Measurements from ENCODE around the gene XPNPEP1. TPM values are rescaled to one million over a fixed set of nuclear protein-coding genes. Genes with fewer than 3 reads are reported as not detected.

Gene XPNPEP1
- polyA plus RNA-seq, 1 donor from 2014 or later, result 96.3 TPM

- Histone ChIP-seq H3K4me3 (ENCODE audit: low read length) (no peak overlapping the region), H3K4me2 (ENCODE audit: low read length) (no peak overlapping the region), H2AFZ (ENCODE audit: low read depth, low read length) (no peak overlapping the region), H3K9me2 (ENCODE audit: insufficient read depth, low read length) (no peaks in the 10 kb centered on the region), H3K27ac (ENCODE audit: low read length) (no peak overlapping the region), H4K20me1 (ENCODE audit: insufficient read depth) (no peaks in the 10 kb centered on the region), H3F3A (ENCODE audit: insufficient read depth, low read length, poor library complexity, severe bottlenecking) (no peaks in the 10 kb centered on the region), H3K36me3 (ENCODE audit: insufficient read depth, low read length) (no peaks in the 10 kb centered on the region), H3K27me3 (ENCODE audit: insufficient read depth, low read depth, low read length) (no peaks in the 10 kb centered on the region), H3K79me2 (replicated peaks; ENCODE audit: insufficient read depth, low read length) (no peaks in the 10 kb centered on the region), H3K9me3 (ENCODE audit: low read length) (no peaks in the 10 kb centered on the region), H3K9ac (ENCODE audit: low read length) (no peak overlapping the region)
- TF ChIP-seq CTCF (IDR thresholded peaks at IDR 0.05; ENCODE audit: poor library complexity, severe bottlenecking) (no peak), POLR2AphosphoS5 (IDR thresholded peaks at IDR 0.05) (no peak), SMC3 (conservative IDR thresholded peaks at IDR 0.05; ENCODE audit: poor library complexity) (no peak), EP300 (conservative IDR thresholded peaks at IDR 0.05; ENCODE audit: poor library complexity, severe bottlenecking) (no peak), TAF1 (IDR thresholded peaks at IDR 0.05; ENCODE audit: low read depth) (no peak), RAD21 (conservative IDR thresholded peaks at IDR 0.05) (no peak), EZH2 (IDR thresholded peaks at IDR 0.05; ENCODE audit: borderline replicate concordance, insufficient read depth, low read length, poor library complexity, severe bottlenecking) (no peak), REST (IDR thresholded peaks at IDR 0.05; ENCODE audit: borderline replicate concordance) (no peak), MXI1 (conservative IDR thresholded peaks at IDR 0.05; ENCODE audit: poor library complexity, severe bottlenecking) (no peak)
These were observed 51.8 kb downstream of the XPNPEP1 start for GRCh38 chr10:109871476-109871875.

GRCh38 chr10:109866995-109867635 lies 56.2 kb downstream of the XPNPEP1 start:
- no peak overlapping the region for H3K4me3 ChIP-seq (ENCODE audit: low read length)
- TF ChIP-seq CTCF (IDR thresholded peaks at IDR 0.05; ENCODE audit: poor library complexity, severe bottlenecking), result no peak
- no peak for TF ChIP-seq EZH2 (IDR thresholded peaks at IDR 0.05; ENCODE audit: borderline replicate concordance, insufficient read depth, low read length, poor library complexity, severe bottlenecking)
- no peak for TF ChIP-seq SMC3 (conservative IDR thresholded peaks at IDR 0.05; ENCODE audit: poor library complexity)
- TF ChIP-seq REST (IDR thresholded peaks at IDR 0.05; ENCODE audit: borderline replicate concordance), result no peak
- TF ChIP-seq MXI1 (conservative IDR thresholded peaks at IDR 0.05; ENCODE audit: poor library complexity, severe bottlenecking), result no peak
- TF ChIP-seq POLR2AphosphoS5 (IDR thresholded peaks at IDR 0.05), result no peak
- TF ChIP-seq TAF1 (IDR thresholded peaks at IDR 0.05; ENCODE audit: low read depth), result no peak
- no peak for TF ChIP-seq RAD21 (conservative IDR thresholded peaks at IDR 0.05)
- TF ChIP-seq EP300 (conservative IDR thresholded peaks at IDR 0.05; ENCODE audit: poor library complexity, severe bottlenecking), result no peak
- H3K9ac ChIP-seq (ENCODE audit: low read length), result no peak overlapping the region
- H2AFZ ChIP-seq (ENCODE audit: low read depth, low read length), result no peak overlapping the region
- H3K9me3 ChIP-seq (ENCODE audit: low read length), result no peaks in the 10 kb centered on the region
- no peaks in the 10 kb centered on the region for H3K9me2 ChIP-seq (ENCODE audit: insufficient read depth, low read length)
- no peaks in the 10 kb centered on the region for H3K27me3 ChIP-seq (ENCODE audit: insufficient read depth, low read depth, low read length)
- H4K20me1 ChIP-seq (ENCODE audit: insufficient read depth), result no peaks in the 10 kb centered on the region
- H3K27ac ChIP-seq (ENCODE audit: low read length), result no peak overlapping the region
- H3K4me2 ChIP-seq (ENCODE audit: low read length), result no peak overlapping the region
- peaks cover 12% of the 10 kb centered on the region for H3K36me3 ChIP-seq (ENCODE audit: insufficient read depth, low read length)
- no peaks in the 10 kb centered on the region for H3F3A ChIP-seq (ENCODE audit: insufficient read depth, low read length, poor library complexity, severe bottlenecking)
- H3K79me2 ChIP-seq (replicated peaks; ENCODE audit: insufficient read depth, low read length), result no peaks in the 10 kb centered on the region

All from neural cell (in vitro differentiated cells).